ENCODE data around the gene AKAP7. TPM values are rescaled to one million over a fixed set of nuclear protein-coding genes. Genes with fewer than 3 reads are reported as not detected.

AKAP7 gene
- total RNA-seq, 5 donors from 2014 or later (not counting 1 experiment from before 2014, with no cell fraction given), result 9.4 to 14.0 (median 11.5) TPM

DNA sequence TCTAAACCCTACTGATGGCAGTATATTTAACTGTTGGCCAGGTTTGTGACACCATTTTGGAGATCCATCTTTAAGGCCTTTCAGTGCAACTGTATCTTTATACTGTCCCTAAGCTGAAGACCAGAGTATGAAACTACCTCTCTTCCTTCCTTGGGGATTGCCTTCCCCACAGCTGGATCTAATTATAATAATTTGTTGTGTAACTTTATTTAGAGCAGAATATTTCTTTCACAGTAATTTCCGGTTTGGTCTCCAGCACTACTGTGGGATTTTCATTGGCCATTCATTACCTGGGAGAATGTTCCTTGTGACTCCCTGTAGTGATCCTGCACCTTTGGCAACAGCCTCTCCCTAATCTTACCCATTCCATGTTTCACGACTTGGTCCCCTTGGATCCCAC lies 75.2 kb downstream of the AKAP7 start:
- Mint-ChIP-seq H3K4me3 (no peak overlapping the region), H3K36me3 (peaks cover 21% of the 10 kb centered on the region), H3K4me1 (peaks cover 63 to 68% (median 66%) of the 10 kb centered on the region in 3 donors), H3K27me3 (no peaks in the 10 kb centered on the region), H3K27ac (no peak overlapping the region), H3K9me3 (no peaks in the 10 kb centered on the region)
- Histone ChIP-seq H3K27me3 (replicated peaks in 1 of 2; ENCODE audit: control insufficient read depth in 2 of 2, extremely low read depth in 1 of 2, insufficient read depth in 2 of 2, low read length in 1 of 2) (no peaks in the 10 kb centered on the region), H3K27ac (ENCODE audit: low read length) (no peak overlapping the region), H3K36me3 (ENCODE audit: control insufficient read depth in 2 of 2, extremely low read depth in 1 of 2, insufficient read depth in 1 of 2, low read length in 1 of 2) (no peaks in the 10 kb centered on the region), H3K4me3 (ENCODE audit: control insufficient read depth in 1 of 2, extremely low read depth in 1 of 2, low read length in 1 of 2) (no peak overlapping the region), H3K4me1 (ENCODE audit: control insufficient read depth in 1 of 2, extremely low read depth in 1 of 2, insufficient read depth in 2 of 2, low read length in 2 of 2) (peaks cover 11 to 23% of the 10 kb centered on the region in 2 experiments), H3K9me3 (peaks cover 2% of the 10 kb centered on the region)
- ChIA-PET POLR2A (no interaction called here), CTCF (interaction anchor here in 1 of 2 donors (1.5 kb wide), 1 partner anchor 10 kb away, joined by 4 read pairs; no protein-coding TSS in a partner anchor)
- DNase-seq (no peak), ATAC-seq (replicated peaks in 1 of 4) (no peak)
- no CpG with 5 or more reads among the region's 2 CpGs for WGBS (ENCODE audit: insufficient coverage)

DNA sequence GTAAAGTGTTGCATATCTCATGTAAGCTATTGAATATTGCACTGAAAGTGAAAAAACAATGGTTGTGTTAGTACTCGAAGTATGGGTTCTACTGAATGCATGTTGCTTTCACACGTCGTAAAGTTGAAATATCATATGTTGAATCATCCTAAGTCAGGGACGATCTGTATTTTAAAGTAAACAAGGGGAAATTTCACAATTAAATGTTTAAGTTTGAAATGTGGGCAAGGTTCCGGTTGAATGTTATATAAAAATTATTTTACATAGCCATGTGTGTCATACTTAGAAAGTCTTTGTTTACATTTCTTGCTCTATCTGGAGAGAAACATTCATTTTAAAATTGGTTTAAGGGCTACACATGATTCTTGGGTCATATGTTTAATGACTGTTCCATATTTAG lies 76.8 kb downstream of the AKAP7 start:
- POLR2A ChIA-PET, result no interaction called here
- CTCF ChIA-PET, result interaction anchor here (0.5 to 2.8 kb wide), 3 partner anchors 13 to 1551 kb away, joined by 3 to 13 read pairs (median 4); no protein-coding TSS in a partner anchor
- WGBS (ENCODE audit: insufficient coverage), result 83% methylated on average over 3 of the region's 5 CpGs
- Histone ChIP-seq H3K4me1 (ENCODE audit: control insufficient read depth in 1 of 2, extremely low read depth in 1 of 2, insufficient read depth in 2 of 2, low read length in 2 of 2) (peaks cover 11 to 12% of the 10 kb centered on the region in 2 experiments), H3K36me3 (ENCODE audit: control insufficient read depth in 2 of 2, extremely low read depth in 1 of 2, insufficient read depth in 1 of 2, low read length in 1 of 2) (no peaks in the 10 kb centered on the region), H3K27me3 (replicated peaks in 1 of 2; ENCODE audit: control insufficient read depth in 2 of 2, extremely low read depth in 1 of 2, insufficient read depth in 2 of 2, low read length in 1 of 2) (no peaks in the 10 kb centered on the region), H3K4me3 (ENCODE audit: control insufficient read depth in 1 of 2, extremely low read depth in 1 of 2, low read length in 1 of 2) (no peak overlapping the region), H3K9me3 (peaks cover 2% of the 10 kb centered on the region), H3K27ac (ENCODE audit: low read length) (no peak overlapping the region)
- Mint-ChIP-seq H3K36me3 (peaks cover 28% of the 10 kb centered on the region), H3K27me3 (no peaks in the 10 kb centered on the region), H3K4me3 (no peak overlapping the region), H3K4me1 (peaks cover 50 to 62% (median 61%) of the 10 kb centered on the region in 3 donors), H3K27ac (no peak overlapping the region), H3K9me3 (no peaks in the 10 kb centered on the region)
- ATAC-seq (replicated peaks in 1 of 4), result no peak
- DNase-seq, result no peak

DNA sequence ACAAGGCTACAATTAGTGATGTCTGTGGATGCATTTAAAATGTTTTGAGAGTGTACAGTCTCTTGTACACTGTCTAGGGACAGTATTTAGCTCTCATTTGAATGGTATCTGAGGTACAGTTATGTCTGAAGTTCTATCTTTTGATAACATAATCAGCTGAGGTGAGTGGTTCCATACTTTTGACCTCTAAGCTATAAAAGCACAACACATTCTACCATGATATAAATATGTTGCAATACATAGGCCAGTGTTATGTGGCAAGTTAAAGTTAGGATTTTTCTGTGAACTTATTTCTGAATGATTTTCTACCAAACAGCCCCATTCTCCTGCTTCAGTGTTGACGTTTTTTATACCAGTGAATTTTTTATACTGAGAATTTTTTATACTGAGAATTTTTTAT lies 77.6 kb downstream of the AKAP7 start:
- Mint-ChIP-seq H3K27ac (peak overlapping the region in 1 of 2 donors; percentile 44), H3K36me3 (peaks cover 23% of the 10 kb centered on the region), H3K9me3 (no peaks in the 10 kb centered on the region), H3K4me1 (peaks cover 44 to 59% (median 57%) of the 10 kb centered on the region in 3 donors), H3K27me3 (no peaks in the 10 kb centered on the region), H3K4me3 (peak overlapping the region in 1 of 3 donors; percentile 1)
- no peaks in the 10 kb centered on the region for H3K27me3 ChIP-seq (replicated peaks in 1 of 2; ENCODE audit: control insufficient read depth in 2 of 2, extremely low read depth in 1 of 2, insufficient read depth in 2 of 2, low read length in 1 of 2)
- DNase-seq (no peak), ATAC-seq (replicated peaks in 1 of 4) (no peak)
- H3K9me3 ChIP-seq, result peaks cover 2% of the 10 kb centered on the region
- no peaks in the 10 kb centered on the region for H3K36me3 ChIP-seq (ENCODE audit: control insufficient read depth in 2 of 2, extremely low read depth in 1 of 2, insufficient read depth in 1 of 2, low read length in 1 of 2)
- no peak overlapping the region for H3K4me3 ChIP-seq (ENCODE audit: control insufficient read depth in 1 of 2, extremely low read depth in 1 of 2, low read length in 1 of 2)
- CTCF ChIA-PET, result interaction anchor here in 1 of 2 donors (2.8 kb wide), 1 partner anchor 14 kb away, joined by 13 read pairs; no protein-coding TSS in a partner anchor
- no peak overlapping the region for H3K27ac ChIP-seq (ENCODE audit: low read length)
- WGBS (ENCODE audit: insufficient coverage), result no CpG with 5 or more reads among the region's 1 CpG
- H3K4me1 ChIP-seq (ENCODE audit: control insufficient read depth in 1 of 2, extremely low read depth in 1 of 2, insufficient read depth in 2 of 2, low read length in 2 of 2), result peaks cover 11 to 12% of the 10 kb centered on the region in 2 experiments
- POLR2A ChIA-PET, result no interaction called here

DNA sequence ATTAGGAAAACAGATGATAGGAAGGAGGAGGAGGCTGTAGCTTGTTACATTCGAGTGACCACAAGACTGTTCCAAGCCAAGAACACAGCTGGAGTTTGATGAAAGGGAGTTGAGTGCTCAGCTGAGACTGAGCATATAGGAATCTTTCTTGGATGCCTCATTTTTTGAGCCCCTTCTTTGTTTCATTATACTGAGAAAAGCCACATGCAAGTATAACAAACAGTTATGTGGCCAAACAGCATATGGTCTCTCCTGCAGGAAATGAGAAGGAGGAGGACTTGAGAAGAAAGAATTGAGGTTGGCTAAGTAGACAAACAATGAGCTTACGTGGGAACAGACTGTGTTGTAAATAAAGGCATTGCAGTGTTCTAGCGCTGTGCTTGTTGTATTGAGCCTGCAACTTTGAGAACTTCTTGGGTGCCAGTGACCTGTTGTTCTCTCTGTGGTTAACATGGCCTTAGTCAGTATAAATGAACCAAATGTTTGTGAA lies 78.3 kb downstream of the AKAP7 start:
- no peak overlapping the region for H3K4me3 ChIP-seq (ENCODE audit: control insufficient read depth in 1 of 2, extremely low read depth in 1 of 2, low read length in 1 of 2)
- no peak for DNase-seq
- Mint-ChIP-seq H3K9me3 (no peaks in the 10 kb centered on the region), H3K27ac (peak overlapping the region; percentile 37 to 44), H3K4me1 (peaks cover 38 to 52% (median 50%) of the 10 kb centered on the region in 3 donors), H3K27me3 (no peaks in the 10 kb centered on the region), H3K4me3 (peak overlapping the region in 1 of 3 donors; percentile 25), H3K36me3 (peaks cover 19% of the 10 kb centered on the region)
- peaks cover 2% of the 10 kb centered on the region for H3K9me3 ChIP-seq
- no peaks in the 10 kb centered on the region for H3K27me3 ChIP-seq (replicated peaks in 1 of 2; ENCODE audit: control insufficient read depth in 2 of 2, extremely low read depth in 1 of 2, insufficient read depth in 2 of 2, low read length in 1 of 2)
- peaks cover 11 to 12% of the 10 kb centered on the region in 2 experiments for H3K4me1 ChIP-seq (ENCODE audit: control insufficient read depth in 1 of 2, extremely low read depth in 1 of 2, insufficient read depth in 2 of 2, low read length in 2 of 2)
- peak overlapping the region; percentile 9 for H3K27ac ChIP-seq (ENCODE audit: low read length)
- WGBS (ENCODE audit: insufficient coverage), result 50% methylated on average over 3 of the region's 3 CpGs
- H3K36me3 ChIP-seq (ENCODE audit: control insufficient read depth in 2 of 2, extremely low read depth in 1 of 2, insufficient read depth in 1 of 2, low read length in 1 of 2), result no peaks in the 10 kb centered on the region
- ChIA-PET CTCF (interaction anchor here in 1 of 2 donors (1.0 to 2.8 kb wide), 3 partner anchors 10 to 51 kb away, joined by 3 to 13 read pairs (median 3); no protein-coding TSS in a partner anchor), POLR2A (interaction anchor here in 1 of 2 donors (0.5 to 0.6 kb wide), 2 partner anchors 14 to 318 kb away, joined by 3 read pairs; no protein-coding TSS in a partner anchor)
- peak in 3 of 4 experiments; percentile 42 to 56 (median 49) for ATAC-seq (replicated peaks in 1 of 4)

DNA sequence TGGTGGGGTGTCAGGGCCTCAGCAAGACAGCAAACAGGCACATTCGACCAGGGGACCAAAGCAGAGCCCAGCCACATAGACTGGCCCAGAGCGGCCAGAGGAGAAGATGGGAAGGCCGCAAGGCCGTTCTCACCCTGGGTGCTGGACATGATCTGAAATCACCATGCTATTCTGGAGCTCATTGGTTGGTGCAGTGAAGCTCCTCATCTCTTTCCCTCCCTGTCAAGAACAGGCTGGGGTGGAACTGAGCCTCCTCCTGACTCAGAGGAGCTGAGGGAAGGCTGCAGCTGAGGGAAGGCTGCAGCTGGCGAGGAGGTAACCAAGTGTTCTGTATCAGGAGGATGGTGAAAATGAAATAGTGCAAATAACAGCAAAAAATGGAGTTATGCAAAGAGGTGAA lies 80.0 kb downstream of the AKAP7 start:
- peaks cover 11 to 12% of the 10 kb centered on the region in 2 experiments for H3K4me1 ChIP-seq (ENCODE audit: control insufficient read depth in 1 of 2, extremely low read depth in 1 of 2, insufficient read depth in 2 of 2, low read length in 2 of 2)
- H3K9me3 Mint-ChIP-seq, result no peaks in the 10 kb centered on the region
- DNase-seq, result no peak
- H3K36me3 Mint-ChIP-seq, result peaks cover 21% of the 10 kb centered on the region
- ChIA-PET CTCF (interaction anchor here in 1 of 2 donors (1.1 to 2.3 kb wide), 2 partner anchors 10 to 16 kb away, joined by 3 to 6 read pairs; no protein-coding TSS in a partner anchor), POLR2A (no interaction called here)
- no peaks in the 10 kb centered on the region for H3K36me3 ChIP-seq (ENCODE audit: control insufficient read depth in 2 of 2, extremely low read depth in 1 of 2, insufficient read depth in 1 of 2, low read length in 1 of 2)
- no peak overlapping the region for H3K4me3 Mint-ChIP-seq
- no peak overlapping the region for H3K27ac ChIP-seq (ENCODE audit: low read length)
- 89% methylated on average over 3 of the region's 5 CpGs for WGBS (ENCODE audit: insufficient coverage)
- no peaks in the 10 kb centered on the region for H3K27me3 ChIP-seq (replicated peaks in 1 of 2; ENCODE audit: control insufficient read depth in 2 of 2, extremely low read depth in 1 of 2, insufficient read depth in 2 of 2, low read length in 1 of 2)
- no peak overlapping the region for H3K27ac Mint-ChIP-seq
- no peak for ATAC-seq (replicated peaks in 1 of 4)
- no peak overlapping the region for H3K4me3 ChIP-seq (ENCODE audit: control insufficient read depth in 1 of 2, extremely low read depth in 1 of 2, low read length in 1 of 2)
- H3K27me3 Mint-ChIP-seq, result no peaks in the 10 kb centered on the region
- H3K4me1 Mint-ChIP-seq, result peaks cover 33 to 50% (median 46%) of the 10 kb centered on the region in 3 donors
- no peaks in the 10 kb centered on the region for H3K9me3 ChIP-seq

DNA sequence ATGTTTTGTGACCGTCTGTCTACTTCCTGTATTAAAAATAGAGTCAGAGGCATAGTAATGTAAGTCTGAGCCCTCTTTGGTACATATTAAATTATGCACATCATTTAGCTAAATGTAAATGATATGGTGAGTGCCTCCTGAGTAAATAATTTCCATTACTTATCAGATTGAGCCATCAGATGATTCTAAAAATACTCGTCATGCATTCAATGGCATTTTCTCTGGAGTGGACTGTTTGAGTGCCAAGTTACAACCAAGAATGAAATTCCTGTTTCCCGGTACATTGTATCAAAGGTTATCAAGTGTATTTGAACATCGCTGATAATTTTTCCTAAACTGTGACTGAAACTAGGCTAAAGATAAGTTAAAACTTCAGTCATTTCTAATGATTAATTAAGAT lies 81.0 kb downstream of the AKAP7 start:
- Mint-ChIP-seq H3K9me3 (no peaks in the 10 kb centered on the region), H3K27ac (no peak overlapping the region), H3K4me3 (no peak overlapping the region), H3K27me3 (no peaks in the 10 kb centered on the region), H3K4me1 (peaks cover 33 to 51% (median 46%) of the 10 kb centered on the region in 3 donors), H3K36me3 (peaks cover 24% of the 10 kb centered on the region)
- ATAC-seq (replicated peaks in 1 of 4) (no peak), DNase-seq (no peak)
- ChIA-PET CTCF (interaction anchor here in 1 of 2 donors (2.3 kb wide), 1 partner anchor 17 kb away, joined by 6 read pairs; no protein-coding TSS in a partner anchor), POLR2A (no interaction called here)
- Histone ChIP-seq H3K9me3 (no peaks in the 10 kb centered on the region), H3K36me3 (ENCODE audit: control insufficient read depth in 2 of 2, extremely low read depth in 1 of 2, insufficient read depth in 1 of 2, low read length in 1 of 2) (peaks cover 0 to 5% of the 10 kb centered on the region in 2 donors), H3K27ac (ENCODE audit: low read length) (no peak overlapping the region), H3K27me3 (replicated peaks in 1 of 2; ENCODE audit: control insufficient read depth in 2 of 2, extremely low read depth in 1 of 2, insufficient read depth in 2 of 2, low read length in 1 of 2) (no peaks in the 10 kb centered on the region), H3K4me3 (ENCODE audit: control insufficient read depth in 1 of 2, extremely low read depth in 1 of 2, low read length in 1 of 2) (no peak overlapping the region), H3K4me1 (ENCODE audit: control insufficient read depth in 1 of 2, extremely low read depth in 1 of 2, insufficient read depth in 2 of 2, low read length in 2 of 2) (peaks cover 11 to 12% of the 10 kb centered on the region in 2 experiments)
- no CpG with 5 or more reads among the region's 4 CpGs for WGBS (ENCODE audit: insufficient coverage)

Data from T-cell (primary cell).